Activated naive CD4-positive, alpha-beta T cell treated with anti-CD3 and anti-CD28 coated beads for 36 hours (primary cell): ENCODE data around the gene UBE2R2. TPM values are rescaled to one million over a fixed set of nuclear protein-coding genes. Genes with fewer than 3 reads are reported as not detected.
"Not testable (repeated sequence)": the region's sequence is repeated elsewhere in the genome, so short reads cannot be mapped to it uniquely, and the experiment has no call there.

Experiments used
- CTCF ChIA-PET: fragments of 350-600 bp; sonication (Branson Sonifier 250); formaldehyde crosslinking; loops from one replicate; lab custom pipeline; 2021; ENCODE audit warnings: antibody characterized with exemption; lab: Charles Lee
- DNase-seq: peaks from one replicate; pipeline ENCODE4 v3.0.0-alpha.2; 2020
- H3K27ac Mint-ChIP-seq: one replicate; pipeline ENCODE4 v1.8.0; 2021; ENCODE audit warnings: mild to moderate bottlenecking, mixed read lengths
- H3K27me3 Mint-ChIP-seq: one replicate; pipeline ENCODE4 v1.8.0; 2021; ENCODE audit warnings: low read depth, mixed read lengths
- H3K36me3 Mint-ChIP-seq: one replicate; pipeline ENCODE4 v1.8.0; 2021; ENCODE audit warnings: low read depth, mixed read lengths
- H3K4me1 Mint-ChIP-seq: one replicate; pipeline ENCODE4 v1.8.0; 2021; ENCODE audit warnings: low read depth, mixed read lengths
- H3K4me3 Mint-ChIP-seq: one replicate; pipeline ENCODE4 v1.8.0; 2021; ENCODE audit warnings: mild to moderate bottlenecking, moderate library complexity, mixed read lengths
- H3K9me3 Mint-ChIP-seq: one replicate; pipeline ENCODE4 v1.8.0; 2021; ENCODE audit warnings: mixed read lengths
- intact Hi-C: fragments of 100-400 bp; cut with micrococcal nuclease; formaldehyde crosslinking; loops from one replicate; pipeline ENCODE4 v1.15.1; 2023
- total RNA-seq, 2 experiments: library from RNA; stranded (reverse); gene quantifications; one replicate each; pipeline ENCODE4 v1.2.3, GENCODE V29; 2021

The UBE2R2 gene
- total RNA-seq, 2 experiments from 2014 or later: 44.2 to 46.9 TPM

- H3K4me3 Mint-ChIP-seq: no peak overlapping the region
- H3K9me3 Mint-ChIP-seq: no peaks in the 10 kb centered on the region
- no peaks in the 10 kb centered on the region for H3K27me3 Mint-ChIP-seq
- DNase-seq: no peak
- peaks cover 4% of the 10 kb centered on the region for H3K36me3 Mint-ChIP-seq
- intact Hi-C loops: no loop called here
- CTCF ChIA-PET: interaction anchor here (1.5 kb wide), 1 partner anchor 72 kb away, joined by 3 read pairs; no protein-coding TSS in a partner anchor
- H3K27ac Mint-ChIP-seq: no peak overlapping the region
- H3K4me1 Mint-ChIP-seq: peaks cover 41% of the 10 kb centered on the region
Measured at GRCh38 chr9:33851301-33851700, 34.3 kb downstream of the UBE2R2 start.

DNA sequence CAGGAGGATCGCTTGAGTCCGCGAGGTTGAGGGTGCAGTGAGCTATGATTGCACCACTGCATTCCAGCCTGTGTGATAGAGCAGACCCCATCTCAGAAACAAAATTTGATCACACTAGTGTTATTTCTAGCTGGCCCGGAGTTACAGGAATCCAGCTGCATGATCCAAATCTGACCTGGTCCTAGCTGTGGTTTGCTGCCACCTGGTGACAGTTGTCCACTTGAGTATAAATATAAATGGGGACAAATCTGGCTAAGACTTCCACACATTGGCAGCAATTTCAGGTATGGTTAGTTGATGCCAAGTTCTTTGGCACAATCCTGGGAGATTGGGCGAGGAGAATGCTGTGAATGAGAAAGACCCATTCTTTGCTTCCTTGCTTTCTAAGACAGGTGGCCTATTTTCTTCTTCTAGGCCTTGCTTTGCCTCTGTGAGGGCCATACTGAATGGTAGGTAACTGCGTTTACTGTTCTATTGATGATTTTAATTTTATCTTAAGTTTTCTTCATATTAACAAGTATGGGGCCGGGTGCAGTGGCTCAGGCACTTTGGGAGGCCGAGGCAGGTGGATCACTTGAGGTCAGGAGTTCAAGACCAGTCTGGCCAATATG, 35.4 kb downstream of the UBE2R2 start:
- Mint-ChIP-seq H3K27me3 (no peaks in the 10 kb centered on the region), H3K4me1 (peaks cover 37% of the 10 kb centered on the region), H3K9me3 (no peaks in the 10 kb centered on the region), H3K36me3 (peaks cover 3% of the 10 kb centered on the region), H3K4me3 (no peak overlapping the region), H3K27ac (no peak overlapping the region)
- intact Hi-C loops: loop anchor here (1.0 kb wide), 1 partner anchor 38 kb away; no protein-coding TSS in a partner anchor
- CTCF ChIA-PET: interaction anchor here (0.6 to 2.2 kb wide), 5 partner anchors 27 to 478 kb away, joined by 3 to 31 read pairs (median 3); no protein-coding TSS in a partner anchor
- DNase-seq: peak; percentile 71

DNA sequence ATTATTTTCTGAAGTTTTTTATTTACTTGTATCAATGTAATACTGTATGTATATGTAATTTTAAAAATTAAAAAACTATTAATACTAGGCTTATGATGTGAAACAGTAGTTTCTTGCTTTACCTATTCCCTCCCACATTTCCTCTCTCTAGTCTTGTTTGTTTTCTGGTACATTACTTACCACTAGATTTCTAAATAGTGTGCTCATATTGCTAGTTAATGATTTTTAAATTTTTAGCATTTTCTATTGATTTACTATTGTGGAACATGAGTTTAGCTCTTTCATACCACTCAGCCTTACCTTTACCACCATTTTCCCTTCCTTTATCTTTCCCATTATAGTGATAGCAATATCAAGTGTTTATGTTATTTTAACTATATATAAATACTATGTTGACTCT, 39.3 kb downstream of the UBE2R2 start:
- Mint-ChIP-seq H3K27ac (no peak overlapping the region), H3K27me3 (no peaks in the 10 kb centered on the region), H3K4me3 (no peak overlapping the region), H3K4me1 (peaks cover 34% of the 10 kb centered on the region), H3K9me3 (no peaks in the 10 kb centered on the region), H3K36me3 (peaks cover 8% of the 10 kb centered on the region)
- CTCF ChIA-PET: interaction anchor here (0.6 kb wide), 2 partner anchors 50 to 186 kb away, joined by 3 to 8 read pairs; no protein-coding TSS in a partner anchor
- DNase-seq: no peak
- intact Hi-C loops: no loop called here

GRCh38 chr9:33858423-33858822, 41.5 kb downstream of the UBE2R2 start:
- no peaks in the 10 kb centered on the region for H3K27me3 Mint-ChIP-seq
- CTCF ChIA-PET: interaction anchor here (1.2 kb wide), 1 partner anchor 215 kb away, joined by 4 read pairs; no protein-coding TSS in a partner anchor

GRCh38 chr9:33860200-33860871, 43.4 kb downstream of the UBE2R2 start:
- DNase-seq: no peak
- Mint-ChIP-seq H3K4me1 (peaks cover 21% of the 10 kb centered on the region), H3K27me3 (no peaks in the 10 kb centered on the region), H3K27ac (no peak overlapping the region), H3K4me3 (no peak overlapping the region), H3K36me3 (peaks cover 14% of the 10 kb centered on the region), H3K9me3 (no peaks in the 10 kb centered on the region)
- intact Hi-C loops: no loop called here
- CTCF ChIA-PET: interaction anchor here (1.2 kb wide), 1 partner anchor 46 kb away, joined by 3 read pairs; no protein-coding TSS in a partner anchor

More at GRCh38 chr9:33858423-33858822, 41.5 kb downstream of the UBE2R2 start:
- no peaks in the 10 kb centered on the region for H3K9me3 Mint-ChIP-seq
- peaks cover 13% of the 10 kb centered on the region for H3K36me3 Mint-ChIP-seq
- intact Hi-C loops: no loop called here
- DNase-seq: no peak
- H3K4me1 Mint-ChIP-seq: peaks cover 31% of the 10 kb centered on the region
- no peak overlapping the region for H3K4me3 Mint-ChIP-seq
- H3K27ac Mint-ChIP-seq: no peak overlapping the region

GRCh38 chr9:33861917-33862453, 45.0 kb downstream of the UBE2R2 start:
- peaks cover 25% of the 10 kb centered on the region for H3K4me1 Mint-ChIP-seq
- intact Hi-C loops: no loop called here
- H3K9me3 Mint-ChIP-seq: no peaks in the 10 kb centered on the region
- H3K4me3 Mint-ChIP-seq: no peak overlapping the region
- CTCF ChIA-PET: no interaction called here
- no peak for DNase-seq
- H3K27me3 Mint-ChIP-seq: no peaks in the 10 kb centered on the region
- H3K36me3 Mint-ChIP-seq: peaks cover 16% of the 10 kb centered on the region
- H3K27ac Mint-ChIP-seq: no peak overlapping the region

GRCh38 chr9:33863027-33863426, 46.1 kb downstream of the UBE2R2 start:
- H3K9me3 Mint-ChIP-seq, DNase-seq, H3K27ac Mint-ChIP-seq, intact Hi-C loops, H3K27me3 Mint-ChIP-seq, CTCF ChIA-PET, H3K4me3 Mint-ChIP-seq: not testable (repeated sequence)
- peaks cover 17% of the 10 kb centered on the region for H3K36me3 Mint-ChIP-seq
- peaks cover 31% of the 10 kb centered on the region for H3K4me1 Mint-ChIP-seq

GRCh38 chr9:33867747-33868439, 50.9 kb downstream of the UBE2R2 start:
- Mint-ChIP-seq H3K4me3 (no peak overlapping the region), H3K36me3 (peaks cover 13% of the 10 kb centered on the region), H3K4me1 (peaks cover 32% of the 10 kb centered on the region), H3K9me3 (no peaks in the 10 kb centered on the region), H3K27ac (no peak overlapping the region), H3K27me3 (no peaks in the 10 kb centered on the region)
- intact Hi-C loops: no loop called here
- DNase-seq: no peak
- CTCF ChIA-PET: no interaction called here

DNA sequence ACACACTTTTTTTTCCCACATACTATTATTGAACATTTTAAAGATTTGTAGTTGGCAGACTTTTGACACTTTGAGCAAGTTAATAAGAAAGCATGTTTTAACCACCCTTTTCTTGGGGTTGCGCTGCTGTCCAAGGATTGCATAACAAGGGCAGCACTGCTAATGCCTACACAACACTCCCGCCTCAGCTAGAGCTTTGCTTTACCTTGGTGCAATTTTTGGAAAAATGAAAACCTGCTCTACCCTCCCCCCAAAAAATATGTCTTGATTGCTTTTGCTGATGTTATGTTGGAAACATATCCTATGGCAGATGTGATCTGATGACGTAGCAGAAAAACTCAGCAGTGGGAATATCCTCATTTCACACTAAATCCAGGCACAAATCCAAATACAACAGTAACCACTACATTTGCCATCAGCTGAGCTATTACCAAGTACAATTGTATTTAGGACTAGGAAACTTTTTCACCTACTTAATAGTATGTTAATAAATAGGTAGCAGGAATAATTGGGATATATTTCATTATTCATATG, 51.5 kb downstream of the UBE2R2 start:
- intact Hi-C loops: no loop called here

GRCh38 chr9:33869243-33869642, 52.3 kb downstream of the UBE2R2 start:
- CTCF ChIA-PET: not testable (repeated sequence)

More for the DNA sequence above, 51.5 kb downstream of the UBE2R2 start:
- peaks cover 12% of the 10 kb centered on the region for H3K36me3 Mint-ChIP-seq
- no peaks in the 10 kb centered on the region for H3K27me3 Mint-ChIP-seq
- CTCF ChIA-PET: no interaction called here
- no peak overlapping the region for H3K27ac Mint-ChIP-seq
- no peaks in the 10 kb centered on the region for H3K9me3 Mint-ChIP-seq
- no peak for DNase-seq
- peaks cover 32% of the 10 kb centered on the region for H3K4me1 Mint-ChIP-seq
- no peak overlapping the region for H3K4me3 Mint-ChIP-seq

DNA sequence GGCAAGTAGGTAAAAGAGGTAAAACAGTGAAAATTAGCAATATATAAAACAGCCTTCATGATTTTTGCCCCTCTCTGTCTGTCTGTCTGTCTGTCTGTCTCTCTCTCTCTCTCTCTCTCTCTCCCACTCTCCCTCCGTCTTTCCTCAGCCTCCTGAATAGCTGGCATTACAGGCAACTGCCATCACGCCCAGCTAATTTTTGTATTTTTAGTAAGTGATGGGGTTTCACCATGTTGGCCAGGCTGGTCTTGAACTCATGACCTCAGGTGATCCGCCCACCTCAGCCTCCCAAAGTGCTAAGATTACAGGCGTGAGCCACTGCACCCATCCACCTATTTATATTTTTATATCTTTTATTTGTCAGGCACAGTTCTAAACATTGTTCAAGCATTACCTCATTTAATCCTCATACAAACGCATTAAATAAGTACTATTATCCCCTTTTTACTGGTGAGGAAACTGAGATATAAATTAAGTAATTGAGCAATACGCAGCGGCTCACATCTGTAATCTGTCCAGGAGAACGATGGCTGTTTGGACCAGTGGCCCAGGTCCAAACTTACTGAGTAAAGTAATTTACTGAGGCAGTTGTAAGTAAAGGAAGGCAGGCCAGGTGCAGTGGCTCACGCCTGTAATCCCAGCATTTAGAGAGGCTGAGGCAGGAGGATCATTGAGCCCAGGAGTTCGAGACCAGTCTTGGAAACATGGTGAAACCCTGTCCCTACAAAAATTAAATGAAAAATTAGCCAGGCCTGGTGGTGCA, 60.9 kb downstream of the UBE2R2 start:
- peaks cover 52% of the 10 kb centered on the region for H3K4me1 Mint-ChIP-seq
- H3K27me3 Mint-ChIP-seq: no peaks in the 10 kb centered on the region
- no peak overlapping the region for H3K4me3 Mint-ChIP-seq
- intact Hi-C loops: no loop called here
- H3K9me3 Mint-ChIP-seq: no peaks in the 10 kb centered on the region
- CTCF ChIA-PET: interaction anchor here (0.6 kb wide), 1 partner anchor 51 kb away, joined by 3 read pairs; no protein-coding TSS in a partner anchor
- peaks cover 4% of the 10 kb centered on the region for H3K36me3 Mint-ChIP-seq
- no peak for DNase-seq
- peak overlapping the region; percentile 30 for H3K27ac Mint-ChIP-seq

More at GRCh38 chr9:33869243-33869642, 52.3 kb downstream of the UBE2R2 start:
- DNase-seq, H3K27me3 Mint-ChIP-seq, H3K9me3 Mint-ChIP-seq, H3K27ac Mint-ChIP-seq, H3K4me3 Mint-ChIP-seq, intact Hi-C loops: not testable (repeated sequence)
- H3K36me3 Mint-ChIP-seq: peaks cover 10% of the 10 kb centered on the region
- H3K4me1 Mint-ChIP-seq: peaks cover 32% of the 10 kb centered on the region
